Activated T-cell treated with anti-CD3 and anti-CD28 coated beads for 24 hours (primary cell): ENCODE results near the gene GAS2L1.
"Not testable (repeated sequence)": the region's sequence is repeated elsewhere in the genome, so short reads cannot be mapped to it uniquely, and the experiment has no call there.

Experiments used
- DNase-seq: peaks from one replicate; pipeline ENCODE4 v3.0.0-alpha.2; 2020; ENCODE audit warnings: low read depth

Gene GAS2L1

GRCh38 chr22:29342577-29343312, 36.3 kb downstream of the GAS2L1 start:
- DNase-seq = no peak

GRCh38 chr22:29343313-29343805, 36.9 kb downstream of the GAS2L1 start:
- DNase-seq = no peak

GRCh38 chr22:29344137-29344536, 37.7 kb downstream of the GAS2L1 start:
- DNase-seq = no peak

GRCh38 chr22:29344889-29345288, 38.4 kb downstream of the GAS2L1 start:
- DNase-seq = not testable (repeated sequence)

GRCh38 chr22:29345932-29346331, 39.5 kb downstream of the GAS2L1 start:
- no peak for DNase-seq

- no peak for DNase-seq
Observed at GRCh38 chr22:29346659-29347058, 40.2 kb downstream of the GAS2L1 start.

- DNase-seq = no peak
Observed at GRCh38 chr22:29348041-29348440, 41.6 kb downstream of the GAS2L1 start.

- no peak for DNase-seq
Observed at GRCh38 chr22:29348956-29349355, 42.5 kb downstream of the GAS2L1 start.

GRCh38 chr22:29351042-29351441, 44.6 kb downstream of the GAS2L1 start:
- no peak for DNase-seq

- DNase-seq = no peak
Observed at GRCh38 chr22:29351891-29352290, 45.4 kb downstream of the GAS2L1 start.

GRCh38 chr22:29352778-29353177, 46.3 kb downstream of the GAS2L1 start:
- DNase-seq = no peak

- DNase-seq = no peak
Observed at GRCh38 chr22:29353286-29353685, 46.8 kb downstream of the GAS2L1 start.

- DNase-seq = no peak
Observed at GRCh38 chr22:29353860-29354259, 47.4 kb downstream of the GAS2L1 start.

- not testable (repeated sequence) for DNase-seq
Observed at GRCh38 chr22:29357193-29357890, 50.9 kb downstream of the GAS2L1 start.

- no peak for DNase-seq
Observed at GRCh38 chr22:29359469-29359868, 53.0 kb downstream of the GAS2L1 start.
